Activated naive CD8-positive, alpha-beta T cell treated with anti-CD3 and anti-CD28 coated beads, Interleukin-2, amount 50 U/mL, for 16 hours (primary cell): ENCODE data around the gene DNASE1L2.

ENCODE experiments used
- DNase-seq: peaks from one replicate; pipeline ENCODE4 v3.0.0-alpha.2; 2020; ENCODE audit warnings: low read depth, low spot score

Gene DNASE1L2, protein sequence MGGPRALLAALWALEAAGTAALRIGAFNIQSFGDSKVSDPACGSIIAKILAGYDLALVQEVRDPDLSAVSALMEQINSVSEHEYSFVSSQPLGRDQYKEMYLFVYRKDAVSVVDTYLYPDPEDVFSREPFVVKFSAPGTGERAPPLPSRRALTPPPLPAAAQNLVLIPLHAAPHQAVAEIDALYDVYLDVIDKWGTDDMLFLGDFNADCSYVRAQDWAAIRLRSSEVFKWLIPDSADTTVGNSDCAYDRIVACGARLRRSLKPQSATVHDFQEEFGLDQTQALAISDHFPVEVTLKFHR

DNA sequence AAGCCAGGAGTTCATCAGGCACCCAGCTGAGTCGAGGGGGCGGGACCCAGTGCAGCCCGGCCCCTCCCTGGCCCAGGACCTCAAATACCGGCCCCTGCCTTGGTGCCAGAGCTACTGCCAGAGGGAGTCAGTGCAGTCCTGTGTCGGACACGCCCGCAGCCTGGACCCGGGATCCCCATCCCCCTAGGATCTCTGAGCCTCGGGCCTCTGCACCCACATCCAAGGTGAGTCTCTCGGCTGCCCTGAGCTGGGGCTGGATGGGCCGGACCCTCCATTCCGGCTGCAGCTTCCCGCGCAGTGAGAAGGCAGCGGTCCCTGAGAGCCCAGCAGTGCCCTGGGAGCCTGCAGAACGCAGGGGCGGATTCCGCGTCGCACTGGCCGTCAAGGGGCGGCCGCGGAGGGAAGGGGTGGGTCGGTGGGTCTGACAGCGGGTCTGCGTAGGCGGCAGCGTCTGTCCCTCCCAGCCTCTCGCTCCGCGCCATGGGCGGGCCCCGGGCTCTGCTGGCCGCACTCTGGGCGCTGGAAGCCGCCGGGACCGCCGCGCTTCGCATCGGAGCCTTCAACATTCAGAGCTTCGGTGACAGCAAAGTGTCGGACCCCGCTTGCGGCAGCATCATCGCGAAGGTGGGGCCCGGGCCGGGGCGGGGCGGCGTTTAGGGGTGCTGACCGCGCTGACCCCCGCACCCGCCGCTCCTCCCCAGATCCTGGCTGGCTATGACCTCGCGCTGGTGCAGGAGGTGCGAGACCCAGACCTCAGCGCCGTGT lies at the start of gene DNASE1L2:
DNASE1L2 (plus strand) TSS at position 108 of the 765 bp plus-strand sequence; CDS start at position 481, 373 bp downstream.
- no peak for DNase-seq

DNA sequence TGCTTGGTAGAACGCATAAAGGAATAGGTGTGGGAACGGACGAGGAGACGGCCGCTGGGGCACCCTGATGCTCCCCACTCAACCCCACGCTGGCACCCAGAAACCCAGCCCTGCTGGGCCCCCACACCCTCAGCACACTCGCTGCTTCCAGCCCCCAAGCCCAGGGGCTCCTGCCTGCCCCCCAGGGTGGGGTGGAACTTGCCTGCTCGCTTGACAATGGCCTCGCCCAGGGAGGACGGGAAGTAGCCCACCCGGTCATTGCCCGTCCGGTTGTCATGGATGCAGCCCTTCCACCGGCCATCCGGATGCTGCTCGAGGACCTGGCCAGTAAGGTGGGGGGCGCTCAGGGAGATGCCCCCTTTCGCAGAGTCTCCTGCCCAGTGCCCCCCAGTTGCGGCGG lies 49.7 kb upstream of the DNASE1L2 start:
- DNase-seq, result no peak

DNA sequence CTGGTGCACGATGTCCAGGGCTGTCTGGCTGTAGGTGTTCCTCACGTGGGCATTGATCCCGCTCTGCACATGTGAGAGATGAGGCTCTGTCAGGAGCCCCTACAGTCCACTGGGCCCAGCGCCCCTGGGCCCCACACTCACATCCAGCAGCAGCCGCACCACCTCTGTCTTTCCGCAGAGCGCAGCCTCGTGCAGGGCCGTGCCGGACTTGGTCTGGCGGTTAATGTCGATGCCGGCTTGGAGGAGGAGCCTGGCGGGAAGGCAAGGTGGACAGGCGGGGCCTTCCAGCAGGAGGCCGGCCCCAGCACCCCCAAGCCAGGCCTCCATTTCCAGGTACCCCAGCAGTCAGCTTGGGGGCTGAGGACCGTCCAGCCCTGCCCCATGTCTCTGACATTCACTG lies 49.0 kb upstream of the DNASE1L2 start:
- DNase-seq, result no peak

DNA sequence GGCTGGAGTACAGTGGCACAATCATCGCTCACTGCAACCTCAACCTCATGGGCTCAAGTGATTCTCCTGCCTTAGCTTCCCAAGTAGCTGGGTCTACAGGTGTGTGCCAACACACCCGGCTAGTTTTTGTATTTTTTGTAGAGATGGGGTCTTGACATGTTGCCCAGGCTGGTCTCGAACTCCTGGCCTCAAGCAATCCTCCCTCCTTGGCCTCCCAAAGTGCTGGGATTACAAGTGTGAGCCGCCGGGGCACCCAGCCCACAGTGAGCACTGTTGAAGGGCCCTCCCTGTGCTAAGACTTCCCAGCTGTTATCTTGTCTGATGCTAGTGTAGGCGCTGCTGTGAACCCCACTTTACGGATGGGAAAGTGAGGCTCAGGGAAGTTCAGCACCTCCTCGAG lies 47.8 kb upstream of the DNASE1L2 start:
- DNase-seq, result no peak

DNA sequence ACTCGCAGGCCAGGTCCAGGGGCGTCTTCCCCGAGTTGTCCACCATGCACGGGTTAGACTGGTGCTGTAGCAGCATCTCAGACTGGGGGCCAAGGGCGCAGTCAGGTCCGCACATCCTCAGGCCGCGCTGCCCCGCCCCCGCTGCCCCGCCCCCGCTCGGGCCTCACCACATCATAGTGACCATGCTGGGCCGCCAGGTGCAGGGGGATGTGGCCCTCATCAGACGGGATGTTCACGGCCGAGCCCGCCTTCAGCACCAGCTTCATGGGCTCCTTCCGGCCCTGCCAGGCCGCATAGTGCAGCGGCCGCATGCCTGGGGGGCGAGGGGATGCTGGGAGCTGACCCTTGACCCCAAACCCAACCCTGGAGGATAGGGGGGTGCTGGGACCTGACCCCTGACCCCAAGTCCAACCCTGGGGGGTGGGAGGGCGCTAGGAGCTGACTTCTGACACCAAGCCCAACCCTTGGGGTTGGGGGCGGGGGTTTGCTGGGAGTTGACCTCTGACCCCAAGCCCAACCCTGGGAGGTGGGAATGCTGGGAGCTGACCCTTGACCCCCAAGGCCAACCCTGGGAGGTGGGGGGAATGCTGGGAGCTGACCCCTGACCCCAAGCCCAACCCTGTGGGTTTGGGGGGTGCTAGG lies 46.9 kb upstream of the DNASE1L2 start:
- DNase-seq, result no peak

DNA sequence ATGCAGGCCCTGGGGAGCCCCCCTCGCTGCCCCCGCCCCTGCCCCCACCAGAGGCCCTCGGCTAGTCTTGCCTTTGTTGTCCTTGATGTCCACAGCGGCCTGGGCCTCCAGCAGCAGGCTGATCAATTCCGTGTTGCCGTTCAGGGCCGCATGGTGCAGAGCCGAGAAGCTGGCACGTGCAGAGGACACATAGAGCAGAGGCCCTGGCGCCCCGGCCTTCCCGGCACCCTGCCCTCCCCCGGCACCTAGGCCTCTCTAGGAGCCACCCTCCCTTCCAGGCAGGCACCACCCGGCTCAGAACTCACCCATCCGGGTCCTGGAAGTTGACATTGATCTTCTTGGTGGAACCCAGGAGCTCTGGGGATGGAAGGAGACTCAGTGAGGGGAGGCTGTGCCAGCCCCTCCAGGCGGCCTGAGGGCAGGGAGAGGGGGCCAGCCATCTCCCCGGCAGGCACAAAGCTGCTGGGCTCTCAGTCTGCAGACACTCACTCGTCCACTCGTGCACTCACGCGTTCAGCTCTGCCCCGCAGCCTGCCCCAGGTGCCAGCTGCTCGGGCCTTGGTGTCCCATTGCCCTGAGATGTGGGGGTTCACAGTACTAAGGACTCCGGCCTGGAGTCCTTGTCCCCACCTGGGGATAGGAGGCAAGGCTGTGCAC lies 46.1 kb upstream of the DNASE1L2 start:
- no peak for DNase-seq

DNA sequence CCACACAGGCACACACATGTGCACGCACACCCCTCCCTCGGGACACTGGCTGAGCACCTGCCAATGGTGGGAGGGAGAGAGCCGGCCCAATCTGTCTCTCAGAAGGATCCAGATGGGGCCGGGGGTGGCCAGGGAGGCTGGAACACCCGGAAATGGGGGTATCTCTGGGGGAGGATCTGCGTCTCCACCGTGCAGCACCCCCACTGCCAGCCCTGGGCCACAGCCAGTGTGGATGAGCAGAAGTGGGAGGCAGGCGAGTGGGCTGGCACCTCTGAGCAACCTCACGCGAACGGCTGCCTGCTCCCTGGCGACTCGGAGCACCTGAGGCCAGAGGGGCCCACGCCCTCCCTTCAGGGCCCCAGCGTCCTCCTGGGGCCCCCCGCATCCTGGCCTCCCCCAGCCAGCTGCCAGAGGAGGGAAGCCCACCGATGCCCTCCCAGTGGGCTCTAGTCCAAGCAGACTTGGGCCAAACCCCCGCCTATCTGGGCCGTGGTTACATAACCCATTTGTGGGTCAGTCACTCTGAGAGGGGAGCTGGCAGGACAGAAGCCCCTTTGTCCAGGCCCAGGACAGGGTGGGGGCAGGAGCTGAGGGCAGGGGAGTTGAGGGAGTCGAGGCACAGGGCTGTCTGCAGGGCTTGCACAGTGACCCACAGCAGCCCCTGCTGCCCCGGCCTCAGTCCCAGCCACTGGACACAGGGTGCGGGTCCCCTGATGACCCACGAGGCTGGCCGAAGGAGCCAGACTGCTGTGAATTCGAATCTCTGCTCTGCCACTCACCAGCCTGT lies 45.4 kb upstream of the DNASE1L2 start:
- no peak for DNase-seq

DNA sequence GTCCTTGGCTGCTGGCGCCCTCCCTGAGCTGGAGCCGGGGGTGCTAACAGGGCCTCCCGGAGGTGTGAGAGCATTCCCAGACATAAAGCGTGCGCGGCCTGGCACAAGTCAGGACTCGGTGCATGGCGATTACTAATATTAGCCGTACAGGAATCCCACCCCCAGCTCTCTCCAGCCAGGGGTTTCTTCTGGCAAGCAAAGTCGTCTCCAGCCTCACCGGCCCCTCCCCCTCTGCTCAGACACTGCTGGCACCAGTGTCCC lies 44.9 kb upstream of the DNASE1L2 start:
- no peak for DNase-seq

DNA sequence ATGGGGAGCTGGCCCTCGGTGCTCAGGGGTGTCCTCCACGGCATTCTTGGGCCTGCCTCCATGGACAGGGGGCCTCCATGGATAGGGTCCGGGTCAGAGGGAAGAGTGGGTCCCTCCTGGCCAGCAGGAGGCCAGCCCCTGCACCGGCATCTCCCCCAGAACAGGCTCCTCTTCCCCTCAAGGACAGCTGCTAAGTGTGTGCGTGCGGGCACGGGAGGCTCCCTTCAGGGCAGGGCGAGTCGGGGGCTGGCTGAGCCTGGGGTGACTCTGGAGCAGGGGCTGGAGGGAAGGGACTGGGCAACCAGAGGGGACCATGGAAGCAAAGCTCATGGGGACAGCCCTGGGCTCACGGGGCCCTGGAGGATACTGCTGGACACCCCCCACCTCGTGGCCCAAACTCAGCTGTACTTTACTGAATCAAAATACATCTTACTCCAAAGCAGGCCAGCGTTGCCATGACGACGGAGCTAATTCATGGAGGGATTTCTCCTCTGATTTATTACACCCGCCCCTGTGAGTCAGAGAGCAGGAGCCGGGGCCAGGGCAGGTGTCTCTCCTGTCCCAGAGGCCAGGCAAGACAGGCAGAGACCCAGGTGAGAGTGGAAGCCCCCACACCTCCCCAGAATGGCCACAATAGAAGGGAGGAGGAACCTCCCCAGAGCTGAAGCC lies 41.9 kb upstream of the DNASE1L2 start:
- DNase-seq, result no peak

DNA sequence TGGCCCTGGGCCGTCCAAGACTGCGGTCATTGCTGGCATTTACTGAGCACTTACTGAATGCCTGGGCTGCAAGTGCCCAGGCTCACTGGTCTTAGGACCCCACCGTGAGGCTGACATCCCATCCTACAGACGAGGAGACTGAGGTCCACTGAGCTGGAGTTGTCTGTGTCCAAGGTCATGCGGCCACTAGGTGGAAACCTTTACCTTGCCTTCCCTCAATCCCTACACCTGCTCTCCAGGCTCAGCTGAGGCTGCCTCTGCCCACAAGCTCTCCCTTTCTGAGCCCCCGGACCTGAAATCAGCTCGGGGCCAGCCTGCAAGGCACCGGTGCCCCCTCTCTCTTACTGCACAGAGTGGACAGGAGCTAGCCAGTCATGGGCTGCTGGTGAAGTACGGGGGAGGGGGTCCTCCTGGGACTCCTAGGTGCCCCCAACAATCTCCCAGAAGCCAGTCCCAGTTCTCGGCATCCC lies 41.4 kb upstream of the DNASE1L2 start:
- DNase-seq, result no peak

DNA sequence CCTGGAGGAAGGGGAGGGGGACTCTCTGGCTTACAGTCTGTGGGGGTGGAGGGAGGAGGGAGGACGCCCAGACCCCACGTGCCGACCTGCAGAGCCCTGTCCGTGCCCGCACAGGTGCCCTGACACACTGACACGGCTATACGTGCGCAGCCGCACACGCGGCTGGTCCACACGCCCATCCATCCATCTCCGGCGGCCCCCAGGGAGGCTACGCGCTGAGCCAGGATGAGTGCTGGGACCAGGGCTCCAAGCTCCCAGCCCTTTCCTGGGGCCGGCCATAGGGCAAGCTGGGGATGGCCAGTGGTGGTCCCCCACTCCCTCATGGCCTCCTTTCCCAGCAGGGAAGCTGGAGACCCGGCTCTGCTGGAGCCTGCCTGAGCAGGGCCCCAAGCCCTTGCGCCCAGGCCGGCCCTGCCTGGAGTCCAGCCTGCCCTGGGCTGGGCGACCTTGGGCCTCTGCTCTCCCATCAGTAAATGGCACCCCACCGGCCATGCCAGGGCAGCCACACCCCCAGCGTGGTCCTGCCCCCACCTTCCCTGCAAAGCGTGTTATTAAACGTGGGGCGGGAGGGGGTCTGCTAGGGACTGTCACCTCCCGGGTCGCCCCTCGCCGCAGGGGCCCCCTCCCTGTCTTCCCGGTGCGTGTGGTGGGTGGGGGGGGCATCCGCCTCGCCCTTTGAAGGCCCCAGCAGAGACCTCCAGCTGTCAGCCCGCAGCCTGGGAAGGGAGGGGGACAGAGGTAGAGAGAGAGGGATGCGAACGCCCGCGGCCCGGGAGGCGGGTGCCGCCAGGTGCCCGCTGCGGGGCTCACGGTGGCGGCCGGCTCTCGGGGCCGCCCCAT lies 40.7 kb upstream of the DNASE1L2 start:
- no peak for DNase-seq

DNA sequence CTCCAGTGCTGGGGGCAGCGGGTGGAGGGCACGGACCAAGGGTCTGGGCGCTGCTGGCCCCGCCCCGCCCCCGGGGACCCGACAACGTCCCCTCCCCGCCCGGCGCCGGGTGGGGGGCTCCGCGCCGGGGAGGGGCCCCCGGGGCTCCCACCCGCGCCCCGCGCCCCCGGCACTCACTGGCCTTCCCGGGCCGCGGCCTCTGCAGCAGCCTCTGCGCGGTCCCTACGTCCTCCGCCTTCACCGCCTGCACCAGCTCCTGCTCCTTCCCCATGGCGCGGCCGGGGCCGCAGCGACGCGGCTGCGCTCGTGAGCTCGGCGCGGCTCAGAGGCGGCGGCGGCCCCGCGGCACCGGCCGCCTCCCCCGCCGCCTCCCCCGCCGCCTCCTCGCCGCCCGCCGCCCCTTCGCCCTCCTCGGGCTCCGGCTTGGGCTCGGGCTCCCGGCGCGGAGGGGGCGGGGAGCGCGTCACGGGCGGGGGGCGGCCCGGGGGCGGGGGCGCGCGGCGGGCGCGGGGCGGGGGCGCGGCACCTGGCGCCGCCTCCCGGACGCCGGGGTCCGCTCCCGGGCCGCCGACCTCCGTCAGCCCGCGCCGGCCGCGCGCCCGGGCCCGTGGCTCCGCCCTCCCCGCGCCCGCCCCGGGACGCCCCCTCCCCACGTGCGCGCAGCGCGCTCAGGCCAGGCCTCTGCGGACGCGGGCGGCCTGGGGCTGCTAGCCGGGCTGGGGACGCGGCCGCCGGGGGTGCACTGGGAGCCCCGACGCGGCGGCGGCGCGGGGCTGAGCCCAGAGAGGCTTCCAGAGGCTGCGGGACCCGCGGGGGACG lies 39.9 kb upstream of the DNASE1L2 start, which contains the start of gene CASKIN1:
CASKIN1 (minus strand) TSS at position 444 of the 819 bp plus-strand sequence; CDS start at position 271, 173 bp downstream.
- no peak for DNase-seq

DNA sequence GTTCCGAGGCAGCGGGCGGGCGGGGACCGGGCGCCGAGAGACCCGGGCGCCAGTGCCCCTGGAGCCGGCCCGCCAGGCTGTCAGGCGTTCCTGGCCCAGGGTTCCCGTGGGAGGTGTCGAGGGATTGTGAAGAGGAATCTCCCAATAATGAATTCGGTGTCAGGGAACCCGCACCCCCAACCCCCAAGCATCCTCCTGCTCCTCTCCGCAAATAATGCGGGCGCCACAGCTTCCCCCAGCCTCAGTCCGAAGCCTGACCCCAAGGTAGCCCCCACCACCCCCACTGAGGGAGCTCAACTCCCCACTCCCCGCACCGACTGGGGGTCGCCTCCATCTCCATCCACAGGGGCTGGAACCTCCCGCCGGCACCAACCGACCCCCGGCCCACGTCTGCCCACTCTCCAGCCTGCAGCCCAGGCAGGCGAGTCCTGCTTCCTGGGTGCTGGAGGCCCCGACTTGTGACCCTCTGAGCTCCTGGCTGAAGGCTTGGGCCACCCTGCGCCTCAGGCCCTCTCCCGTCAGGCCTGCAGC lies 39.2 kb upstream of the DNASE1L2 start:
- DNase-seq, result no peak

DNA sequence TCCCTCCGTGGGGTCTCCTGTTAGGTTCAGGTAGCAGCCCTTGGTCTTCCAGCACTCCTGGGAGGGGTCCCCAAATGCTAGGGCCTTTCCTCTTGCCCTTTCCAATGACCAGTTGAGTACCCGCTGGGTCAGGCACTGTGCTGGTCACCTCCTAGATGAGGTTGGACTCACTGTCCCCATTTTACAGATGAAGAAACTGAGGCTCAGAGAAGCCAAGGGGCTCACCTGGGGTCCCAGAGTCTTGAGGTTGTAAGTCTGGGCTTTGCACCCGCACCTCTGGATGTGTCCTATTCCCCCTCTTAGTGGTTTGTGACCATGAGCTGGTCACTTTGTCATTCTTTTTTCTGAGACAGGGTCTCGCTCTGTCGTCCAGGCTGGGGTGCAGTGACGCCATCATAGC lies 38.5 kb upstream of the DNASE1L2 start:
- no peak for DNase-seq

DNA sequence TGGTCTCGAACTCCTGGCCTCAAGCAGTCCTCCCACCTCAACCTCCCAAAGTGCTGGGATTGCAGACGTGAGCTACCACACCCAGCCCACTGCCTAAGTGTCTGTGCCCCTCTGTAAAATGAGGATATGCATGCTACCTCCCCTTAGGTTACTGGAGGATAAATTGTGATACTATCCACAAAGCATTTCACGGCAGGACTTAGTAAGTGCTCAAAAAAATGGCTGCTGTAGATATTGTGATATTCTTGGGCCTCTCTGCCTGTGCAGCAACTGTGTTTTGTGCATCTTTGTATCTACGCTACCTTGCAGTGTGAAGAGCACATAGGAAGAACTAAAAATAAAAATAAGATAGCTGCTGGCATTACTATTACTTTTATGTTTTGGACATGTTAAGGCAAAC lies 38.0 kb upstream of the DNASE1L2 start:
- no peak for DNase-seq

DNA sequence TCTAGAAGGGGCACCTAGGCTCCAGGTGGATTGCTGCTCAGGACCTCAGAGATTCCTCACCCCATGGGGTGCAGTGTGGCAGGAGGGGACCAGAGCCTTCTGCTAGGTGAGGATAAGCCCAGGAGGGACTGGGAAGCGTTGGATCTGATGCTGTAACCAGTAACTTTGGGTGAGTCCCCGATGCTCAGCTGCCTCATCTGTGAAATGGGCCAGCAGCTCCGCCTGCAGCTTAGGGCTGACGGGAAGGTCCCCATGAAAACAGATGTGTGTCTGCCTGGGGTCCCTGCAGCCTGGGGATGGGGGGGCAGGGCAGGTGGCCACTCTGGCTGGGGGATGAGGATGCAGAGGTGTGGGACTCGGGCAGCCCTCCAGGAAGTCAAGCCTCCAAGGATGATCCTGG lies 37.1 kb upstream of the DNASE1L2 start:
- no peak for DNase-seq

DNA sequence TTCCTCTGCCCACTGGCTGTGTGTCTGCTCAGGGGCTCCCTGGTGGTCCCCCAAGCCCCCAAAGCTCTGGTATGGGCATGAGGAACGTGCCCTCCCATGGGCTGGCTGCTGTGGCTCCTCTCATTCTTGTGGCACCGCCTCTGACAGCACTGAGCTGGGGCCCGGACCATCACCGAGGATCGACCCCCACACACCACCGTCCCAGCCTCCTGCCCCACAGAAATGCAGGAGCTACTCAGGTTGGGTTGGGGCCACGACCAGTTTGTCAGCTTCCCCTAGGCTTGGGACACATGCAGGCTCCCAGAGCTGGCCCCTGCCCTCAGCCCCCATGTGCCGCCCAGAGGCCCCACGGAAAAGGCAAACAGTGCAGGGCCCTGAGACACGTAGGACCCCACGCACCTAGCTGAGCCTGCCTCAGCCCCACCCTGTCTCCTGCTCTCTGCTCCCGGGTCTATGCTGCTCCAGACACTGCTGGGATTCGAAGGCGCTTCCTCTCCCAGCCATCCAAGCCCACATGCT lies 36.6 kb upstream of the DNASE1L2 start:
- no peak for DNase-seq

DNA sequence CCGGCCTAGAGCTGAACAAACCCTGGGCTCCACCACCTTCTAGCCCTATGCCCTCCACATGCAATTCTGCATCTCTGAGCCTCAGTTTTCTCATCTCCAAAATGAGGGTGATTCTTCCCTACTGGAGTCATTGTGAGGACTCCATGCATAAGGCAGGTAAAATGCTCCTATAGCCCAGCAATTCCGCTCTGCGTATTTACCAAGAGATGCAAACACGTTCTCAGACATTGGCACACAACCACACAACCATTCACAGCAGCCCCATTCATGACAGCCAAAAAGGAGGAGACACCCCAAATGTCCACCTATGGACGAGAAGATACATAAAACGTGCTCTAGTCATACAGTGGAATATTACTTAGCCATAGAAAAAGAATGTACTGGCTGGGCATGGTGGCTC lies 35.9 kb upstream of the DNASE1L2 start:
- no peak for DNase-seq
